ENCODE measurements around the gene MDH1.

GRCh38 chr2:63627866-63628265 lies 39.1 kb downstream of the MDH1 start:
- no peak for TF ChIP-seq ZNF274 (IDR thresholded peaks at IDR 0.05; ENCODE audit: low read depth, low read length)
- no peak for TF ChIP-seq YY1 (IDR thresholded peaks at IDR 0.05; ENCODE audit: insufficient read depth, insufficient read length)
